NT2/D1 (cell line): ENCODE measurements around the gene OR7G3.

ENCODE experiments used
- DNase-seq: peaks from one replicate; pipeline ENCODE4 v3.0.0-alpha.2; 2011; ENCODE audit warnings: low read depth, low spot score
- H3K27me3 ChIP-seq: 2 replicates; pipeline ENCODE4 v1.6.0; 2011; ENCODE audit warnings: mild to moderate bottlenecking; ENCODE audit not compliant: insufficient read length, insufficient read depth
- H3K36me3 ChIP-seq: 2 replicates; pipeline ENCODE4 v1.6.1; 2011; ENCODE audit warnings: mild to moderate bottlenecking, low read length, mixed read lengths; ENCODE audit not compliant: insufficient read depth, insufficient read length
- H3K4me1 ChIP-seq: 2 replicates; pipeline ENCODE4 v1.5.1; 2011; ENCODE audit not compliant: insufficient read depth, insufficient read length
- H3K4me3 ChIP-seq: 2 replicates; pipeline ENCODE4 v1.5.1; 2011; ENCODE audit warnings: low read depth; ENCODE audit not compliant: insufficient read length
- H3K9ac ChIP-seq: 2 replicates; pipeline ENCODE4 v1.6.0; 2011; ENCODE audit warnings: low read depth; ENCODE audit not compliant: insufficient read length
- H3K9me3 ChIP-seq: 2 replicates; pipeline ENCODE4 v1.5.1; 2011; ENCODE audit warnings: mild to moderate bottlenecking, low read length; ENCODE audit not compliant: insufficient read depth
- SUZ12 ChIP-seq: IDR thresholded peaks from 2 replicates; pipeline ENCODE4 v1.6.1; 2011; ENCODE audit not compliant: insufficient read length, insufficient read depth; ENCODE audit errors: extremely low read depth
- YY1 ChIP-seq: IDR thresholded peaks from 2 replicates; pipeline ENCODE4 v1.6.1; 2011; ENCODE audit not compliant: insufficient read length, insufficient read depth
- ZNF274 ChIP-seq: IDR thresholded peaks from 2 replicates; pipeline ENCODE4 v1.6.1; 2011; ENCODE audit warnings: mild to moderate bottlenecking, low read depth, low read length

OR7G3 gene

GRCh38 chr19:9109959-9110358 lies 16.8 kb downstream of the OR7G3 start:
- no peaks in the 10 kb centered on the region for H3K27me3 ChIP-seq
- no peaks in the 10 kb centered on the region for H3K9me3 ChIP-seq
- no peaks in the 10 kb centered on the region for H3K4me1 ChIP-seq
- H3K4me3 ChIP-seq: no peak overlapping the region
- no peak for DNase-seq
- TF ChIP-seq SUZ12 (no peak), ZNF274 (no peak), YY1 (no peak)
- H3K36me3 ChIP-seq: no peaks in the 10 kb centered on the region
- H3K9ac ChIP-seq: no peak overlapping the region

DNA sequence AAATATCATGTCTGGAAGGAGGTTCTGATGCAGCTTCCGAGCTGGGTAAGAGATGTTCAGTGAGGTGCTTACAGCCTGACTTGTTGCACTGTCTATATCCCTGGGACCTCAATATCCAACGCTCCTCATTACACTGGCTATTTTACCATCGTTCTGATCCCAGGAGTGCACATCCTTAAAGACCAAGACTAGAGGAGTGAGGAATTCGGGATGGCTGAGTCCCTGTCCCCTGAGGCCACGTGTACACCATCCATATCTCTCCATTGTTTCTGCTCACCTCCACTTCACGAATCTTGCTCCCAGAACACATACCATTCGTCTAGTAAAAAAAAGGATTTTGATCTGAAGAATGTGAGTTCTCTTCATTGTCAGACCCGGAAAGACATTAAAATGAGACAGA lies 19.4 kb downstream of the OR7G3 start, which contains the start of gene OR7G2:
OR7G2 (minus strand) TSS at position 101 of the 400 bp plus-strand sequence. CDS start 4,232 bp downstream, outside the sequence.
- no peak for DNase-seq
- H3K9me3 ChIP-seq: no peaks in the 10 kb centered on the region
- H3K36me3 ChIP-seq: no peaks in the 10 kb centered on the region
- H3K4me1 ChIP-seq: no peaks in the 10 kb centered on the region
- TF ChIP-seq ZNF274: no peak
- TF ChIP-seq SUZ12: no peak
- TF ChIP-seq YY1: no peak
- H3K27me3 ChIP-seq: no peaks in the 10 kb centered on the region
- no peak within 1 kb of the TSS for H3K9ac ChIP-seq
- no peak within 1 kb of the TSS for H3K4me3 ChIP-seq

- Histone ChIP-seq H3K4me3 (no peak within 1 kb of the TSS), H3K4me1 (no peaks in the 10 kb centered on the region), H3K27me3 (no peaks in the 10 kb centered on the region), H3K9ac (no peak within 1 kb of the TSS), H3K36me3 (no peaks in the 10 kb centered on the region), H3K9me3 (no peaks in the 10 kb centered on the region)
- TF ChIP-seq YY1 (no peak), ZNF274 (no peak), SUZ12 (no peak)
- DNase-seq: no peak
These were observed 40.0 kb downstream of the OR7G3 start, which contains the start of gene OR1M1 for GRCh38 chr19:9086761-9087160. Gene OR1M1 (plus strand): TSS chr19:9087061. CDS start chr19:9093245, 6,184 bp downstream.

- H3K4me1 ChIP-seq: peaks cover 5% of the 10 kb centered on the region
- DNase-seq: no peak
- no peaks in the 10 kb centered on the region for H3K27me3 ChIP-seq
- no peaks in the 10 kb centered on the region for H3K9me3 ChIP-seq
- H3K9ac ChIP-seq: no peak overlapping the region
- no peak overlapping the region for H3K4me3 ChIP-seq
- TF ChIP-seq SUZ12: no peak
- no peak for TF ChIP-seq YY1
- H3K36me3 ChIP-seq: no peaks in the 10 kb centered on the region
These were observed 48.1 kb downstream of the OR7G3 start for GRCh38 chr19:9078651-9079050.

DNA sequence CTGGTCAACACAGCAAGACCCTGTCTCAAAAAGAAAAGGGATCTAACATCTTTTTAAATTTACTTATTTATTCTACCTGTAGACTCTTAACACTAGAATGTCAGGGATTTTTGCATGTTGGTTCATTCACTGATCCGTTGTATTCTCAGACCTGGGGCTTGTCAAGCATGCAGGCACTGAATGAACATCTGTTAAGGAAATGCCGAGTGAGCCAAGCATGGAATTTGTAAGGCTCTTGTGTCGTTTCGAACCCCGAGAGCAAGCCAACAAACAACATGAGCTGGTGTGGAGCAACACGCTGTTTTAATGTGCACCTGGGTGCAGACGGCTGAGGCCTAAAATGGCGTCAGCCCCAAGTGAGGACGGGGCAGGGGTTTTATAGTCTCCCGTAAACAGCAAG lies 49.8 kb downstream of the OR7G3 start:
- no peak overlapping the region for H3K4me3 ChIP-seq
- peaks cover 9% of the 10 kb centered on the region for H3K4me1 ChIP-seq
- no peaks in the 10 kb centered on the region for H3K9me3 ChIP-seq
- H3K27me3 ChIP-seq: no peaks in the 10 kb centered on the region
- no peak overlapping the region for H3K9ac ChIP-seq
- no peak for TF ChIP-seq SUZ12
- TF ChIP-seq ZNF274: no peak
- no peak for TF ChIP-seq YY1
- no peaks in the 10 kb centered on the region for H3K36me3 ChIP-seq
- DNase-seq: no peak
